Measurements from ENCODE around the gene CTNNBIP1.

DNA sequence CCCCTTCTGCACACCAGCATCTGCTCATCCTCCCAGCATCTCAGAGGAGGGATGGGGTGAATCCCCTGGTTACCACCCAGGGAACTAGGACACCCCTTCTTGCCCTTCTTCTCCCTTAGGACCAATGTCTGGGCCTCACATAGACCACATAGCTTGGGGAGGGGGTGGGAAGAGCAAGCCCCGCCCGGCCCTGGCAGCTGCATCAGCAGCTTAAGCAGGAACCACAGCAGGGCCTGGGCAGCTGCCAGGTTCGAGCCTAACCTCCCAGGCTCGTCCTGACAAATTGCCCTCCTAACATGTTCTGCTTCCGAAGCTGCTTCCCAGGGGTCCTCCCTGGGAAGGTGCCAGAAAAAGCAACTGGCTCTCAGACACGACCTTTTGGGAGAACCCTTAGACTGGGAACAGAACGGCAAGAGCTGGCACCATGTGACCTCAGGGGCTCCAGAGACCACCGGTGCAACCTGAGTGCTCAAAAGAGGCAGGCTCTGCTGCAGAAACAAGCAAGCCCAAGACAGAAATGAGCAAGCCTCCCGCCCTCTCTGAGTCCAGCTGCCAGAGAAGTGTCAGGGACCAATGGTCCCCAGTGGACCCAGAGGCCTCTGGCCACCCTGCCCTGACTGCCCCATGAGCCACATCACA, 67.9 kb downstream of the CTNNBIP1 start:
- no peak for TF ChIP-seq SIN3A (IDR thresholded peaks at IDR 0.05; ENCODE audit: borderline replicate concordance, insufficient read depth, low read length)
- TF ChIP-seq POLR2AphosphoS5 (IDR thresholded peaks at IDR 0.05; ENCODE audit: low read depth, low read length), result no peak
- TF ChIP-seq TAF1 (IDR thresholded peaks at IDR 0.05; ENCODE audit: borderline replicate concordance, insufficient read depth, low read length), result no peak
- TF ChIP-seq FOXP2 (optimal IDR thresholded peaks at IDR 0.05; ENCODE audit: borderline replicate concordance, extremely low read depth, extremely low read length, insufficient read depth), result no peak
